Measurements from ENCODE around the gene ZNF655. TPM values are rescaled to one million over a fixed set of nuclear protein-coding genes. Genes with fewer than 3 reads are reported as not detected.

The ZNF655 gene
- total RNA-seq, 1 experiment from 2014 or later: 98.4 TPM

DNA sequence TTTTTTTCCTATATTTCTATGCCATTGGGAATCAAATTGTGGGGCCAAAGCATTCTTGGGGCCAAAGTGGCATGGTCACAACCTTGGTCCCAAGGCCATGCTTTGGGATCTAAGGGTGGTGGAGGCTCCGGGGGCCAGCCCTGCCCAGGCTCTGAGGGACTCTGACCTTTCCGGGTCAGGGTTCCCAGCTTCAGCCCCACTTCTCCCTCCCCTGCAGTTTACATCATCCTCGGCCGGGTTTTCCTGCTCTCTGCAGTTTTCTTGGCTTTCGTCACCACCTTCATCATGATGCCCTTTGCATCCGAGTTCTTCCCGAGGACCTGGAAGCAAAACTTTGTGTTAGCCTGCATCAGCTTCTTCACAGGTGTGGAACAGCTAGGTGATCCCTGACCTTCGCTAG lies 48.1 kb downstream of the ZNF655 start:
- no peak for DNase-seq (ENCODE audit: low read depth)

- no peak for DNase-seq (ENCODE audit: low read depth)
Measured at GRCh38 chr7:99607548-99607947, 49.1 kb downstream of the ZNF655 start.

- no peak for DNase-seq (ENCODE audit: low read depth)
Measured at GRCh38 chr7:99614495-99614894, 56.1 kb downstream of the ZNF655 start.

DNA sequence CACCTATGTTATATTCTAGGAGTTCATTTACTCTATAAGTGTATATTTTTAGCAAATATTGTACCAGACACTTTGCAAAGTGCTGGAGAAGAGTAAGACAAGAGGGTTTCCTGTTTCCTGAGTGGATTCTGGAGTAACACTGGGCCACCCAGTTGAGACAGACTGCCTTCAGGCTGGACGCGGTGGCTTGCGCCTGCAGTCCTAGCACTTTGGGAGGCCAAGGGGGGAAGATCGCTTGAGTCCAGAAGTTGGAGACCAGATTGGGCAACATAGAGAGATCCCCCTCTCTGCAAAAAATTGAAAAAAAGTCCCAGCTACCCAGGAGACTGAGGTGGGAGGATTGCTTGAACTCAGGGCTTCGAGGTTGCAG lies 57.5 kb downstream of the ZNF655 start:
- DNase-seq (ENCODE audit: low read depth): no peak

GRCh38 chr7:99616359-99617191 lies 58.1 kb downstream of the ZNF655 start, which contains the start of gene ZSCAN25:
TSS of gene ZSCAN25 (plus strand) at chr7:99616946. CDS start at chr7:99619607, 2,661 bp downstream.
- peak; percentile 95 for DNase-seq (ENCODE audit: low read depth)

DNA sequence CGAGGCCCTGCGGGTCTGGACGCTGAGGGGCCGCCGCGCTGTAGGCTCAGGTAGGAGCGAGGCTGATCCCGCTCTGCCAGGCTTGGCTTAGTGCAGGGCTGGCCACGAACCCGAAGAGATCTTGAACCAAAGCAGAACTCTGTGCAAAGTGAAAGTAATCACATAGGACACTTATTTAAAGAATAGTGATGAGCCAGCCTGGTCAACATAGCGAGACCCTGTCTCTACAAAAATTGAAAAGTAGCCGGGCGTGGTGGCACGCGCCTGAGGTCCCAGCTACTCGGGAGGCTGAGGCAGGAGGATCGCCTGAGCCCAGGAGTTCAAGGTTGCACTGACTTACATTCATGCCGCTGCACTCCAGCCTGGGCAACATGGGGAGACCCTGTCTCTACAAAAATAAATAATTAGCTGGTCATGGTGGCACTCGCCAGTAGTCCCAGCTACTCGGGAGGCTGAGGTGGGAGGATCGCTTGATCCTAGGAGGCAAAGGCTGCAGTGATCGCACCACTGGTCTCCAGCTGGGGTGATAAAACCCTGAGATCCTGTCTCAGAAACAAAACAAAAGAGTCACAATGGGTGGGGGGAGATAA lies 58.8 kb downstream of the ZNF655 start:
- DNase-seq (ENCODE audit: low read depth): no peak

- peak; percentile 23 for DNase-seq (ENCODE audit: low read depth)
Measured at GRCh38 chr7:99618726-99619125, 60.3 kb downstream of the ZNF655 start.

DNA sequence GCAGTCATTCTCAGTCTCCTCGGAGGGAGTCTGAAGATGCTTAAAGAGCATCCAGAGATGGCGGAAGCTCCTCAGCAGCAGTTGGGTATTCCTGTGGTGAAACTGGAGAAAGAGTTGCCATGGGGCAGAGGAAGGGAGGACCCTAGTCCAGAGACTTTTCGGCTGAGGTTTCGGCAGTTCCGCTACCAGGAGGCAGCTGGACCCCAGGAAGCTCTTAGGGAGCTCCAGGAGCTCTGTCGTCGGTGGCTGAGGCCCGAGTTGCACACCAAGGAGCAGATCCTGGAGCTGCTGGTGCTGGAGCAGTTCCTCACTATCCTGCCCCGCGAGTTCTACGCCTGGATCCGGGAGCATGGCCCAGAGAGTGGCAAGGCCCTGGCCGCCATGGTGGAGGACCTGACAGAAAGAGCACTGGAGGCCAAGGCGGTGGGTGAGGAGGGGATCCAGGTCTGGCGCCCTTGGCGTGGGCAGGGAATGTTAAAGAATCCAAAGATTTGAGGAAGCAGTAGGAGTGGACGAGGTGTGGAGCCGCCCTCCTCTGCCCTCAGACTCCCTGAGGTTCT lies 61.2 kb downstream of the ZNF655 start:
- no peak for DNase-seq (ENCODE audit: low read depth)

GRCh38 chr7:99621271-99621670 lies 62.8 kb downstream of the ZNF655 start:
- DNase-seq (ENCODE audit: low read depth): no peak

DNA sequence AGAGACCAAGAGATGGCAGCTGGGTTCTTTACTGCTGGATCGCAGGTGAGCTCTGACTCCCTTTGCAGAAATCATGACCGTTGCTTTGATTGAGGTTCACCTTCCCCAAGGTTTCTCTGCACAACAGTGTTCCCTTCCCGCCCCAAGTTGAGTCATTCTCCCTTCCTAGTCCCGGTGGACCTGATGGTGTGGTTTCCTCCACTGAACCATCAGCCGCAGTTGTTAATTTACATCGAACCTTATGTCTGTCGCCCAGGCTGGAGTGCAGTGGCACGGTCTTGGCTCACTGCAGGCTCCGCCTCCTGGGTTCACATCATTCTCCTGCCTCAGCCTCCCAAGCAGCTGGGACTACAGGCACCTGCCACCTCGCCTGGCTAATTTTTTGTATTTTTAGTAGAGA lies 64.2 kb downstream of the ZNF655 start:
- peak; percentile 27 for DNase-seq (ENCODE audit: low read depth)

DNA sequence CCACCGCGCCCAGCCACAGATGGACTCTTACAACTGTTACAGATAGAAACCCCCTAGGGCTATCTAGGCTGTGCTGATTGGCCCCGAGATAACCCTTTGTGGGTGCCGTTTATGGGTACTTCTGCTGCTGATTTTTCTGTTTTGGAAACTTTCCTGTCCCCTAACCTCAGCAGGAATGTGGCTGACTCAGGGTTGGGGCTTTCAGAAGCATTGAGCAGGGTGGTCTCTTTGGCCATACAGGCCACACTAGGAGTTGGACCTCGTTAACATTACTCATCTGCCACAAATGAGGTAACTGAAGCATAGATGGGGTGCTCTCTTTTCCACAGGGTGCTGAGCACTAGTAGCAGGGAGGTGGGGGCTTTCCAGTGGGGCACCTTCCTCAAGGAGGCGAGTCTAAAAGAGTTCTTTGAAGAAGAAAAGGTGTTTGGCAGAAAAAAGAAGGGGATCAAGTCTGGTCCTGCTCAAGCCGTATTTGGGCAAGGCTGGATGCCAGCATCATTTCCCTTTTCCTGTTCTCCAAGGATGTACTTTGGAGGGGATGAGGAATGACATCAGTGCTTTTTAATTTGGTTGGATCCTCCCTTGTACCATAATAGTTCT lies 64.8 kb downstream of the ZNF655 start:
- no peak for DNase-seq (ENCODE audit: low read depth)

DNA sequence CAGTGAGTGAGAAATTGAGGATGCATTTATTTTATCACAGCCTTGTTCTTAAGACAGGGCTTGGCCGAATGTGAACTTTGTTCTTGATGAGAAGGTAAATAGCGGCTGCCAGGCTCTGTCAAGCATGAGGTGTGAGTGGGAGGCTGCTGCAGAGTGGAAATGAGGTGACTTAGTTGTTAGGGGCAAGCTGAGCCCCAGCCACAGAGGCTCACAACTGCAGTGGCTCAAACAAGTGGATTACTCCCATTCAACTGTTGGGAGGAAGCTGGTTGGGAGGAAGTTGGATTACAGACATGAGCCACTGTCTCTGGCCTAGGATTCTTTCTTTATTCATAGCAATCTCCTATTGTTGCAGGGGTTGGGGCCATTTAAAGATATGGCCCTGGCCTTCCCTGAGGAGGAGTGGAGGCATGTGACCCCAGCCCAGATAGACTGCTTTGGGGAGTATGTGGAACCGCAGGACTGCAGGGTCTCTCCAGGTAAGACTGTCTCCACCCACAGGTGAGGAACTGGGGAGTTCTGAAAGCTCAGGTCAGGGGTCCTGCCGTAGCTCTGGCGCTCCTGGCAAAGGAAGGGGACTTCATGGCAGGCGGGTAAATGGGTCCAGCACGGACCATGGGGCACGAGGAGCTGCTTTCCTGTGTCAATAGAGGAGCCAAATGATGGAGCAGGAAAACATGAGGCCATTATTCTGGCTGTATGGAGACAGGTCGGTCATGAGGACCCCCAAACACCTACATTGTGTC lies 65.4 kb downstream of the ZNF655 start:
- DNase-seq (ENCODE audit: low read depth): no peak

- DNase-seq (ENCODE audit: low read depth): no peak
Measured at GRCh38 chr7:99624484-99624883, 66.0 kb downstream of the ZNF655 start.

GRCh38 chr7:99625321-99625720 lies 66.9 kb downstream of the ZNF655 start:
- no peak for DNase-seq (ENCODE audit: low read depth)

DNA sequence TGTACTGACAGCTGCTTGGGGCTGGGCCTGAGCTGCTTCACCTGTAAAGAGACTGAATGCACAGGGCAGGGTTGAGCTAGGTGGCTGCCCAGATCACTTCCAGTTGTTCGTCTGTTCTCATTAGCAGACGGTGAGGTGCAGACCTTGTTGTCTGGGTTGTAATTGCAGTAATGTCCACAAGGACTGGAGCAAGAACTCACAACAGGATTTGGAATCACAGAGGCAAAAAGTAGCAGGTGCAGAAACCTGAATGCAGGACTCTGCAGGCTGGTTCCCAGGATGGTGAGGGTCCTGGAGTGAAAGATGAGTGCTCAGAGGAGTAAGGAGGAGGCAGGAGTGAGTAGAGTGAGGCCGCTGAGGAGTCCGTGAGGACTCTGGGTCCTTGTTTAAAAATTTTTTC lies 67.5 kb downstream of the ZNF655 start:
- DNase-seq (ENCODE audit: low read depth): no peak

Other genes with a start within 250 kb of the ZNF655 start
- gene ARPC1A, start 232.7 kb upstream of the ZNF655 start, total RNA-seq (2014; rRNA removed): 321 and 332 TPM in 2 replicates
- gene ARPC1B, start 183.9 kb upstream of the ZNF655 start, total RNA-seq (2014; rRNA removed): 487 and 807 TPM in 2 replicates
- gene PDAP1, start 150.0 kb upstream of the ZNF655 start, total RNA-seq (2014; rRNA removed): 233 and 265 TPM in 2 replicates
- 128 and 139 TPM in 2 replicates for gene BUD31, start 149.7 kb upstream of the ZNF655 start, total RNA-seq (2014; rRNA removed)
- gene PTCD1, start 119.8 kb upstream of the ZNF655 start, total RNA-seq (2014; rRNA removed): 15.0 and 19.2 TPM in 2 replicates
- gene CPSF4, start 119.7 kb upstream of the ZNF655 start, total RNA-seq (2014; rRNA removed): 69.6 and 75.0 TPM in 2 replicates
- gene ATP5MF, start 92.5 kb upstream of the ZNF655 start, total RNA-seq (2014; rRNA removed): 2,193 and 2,868 TPM in 2 replicates
- 5.1 and 8.4 TPM in 2 replicates for gene ZNF789, start 85.8 kb upstream of the ZNF655 start, total RNA-seq (2014; rRNA removed)
- 19.0 and 20.7 TPM in 2 replicates for gene ZNF394, start 58.4 kb upstream of the ZNF655 start, total RNA-seq (2014; rRNA removed)
- 18.7 and 22.6 TPM in 2 replicates for gene ZKSCAN5, start 54.0 kb upstream of the ZNF655 start, total RNA-seq (2014; rRNA removed)
- gene FAM200A, start 6.5 kb upstream of the ZNF655 start, total RNA-seq (2014; rRNA removed): 11.4 and 15.0 TPM in 2 replicates
- not detected in 2 replicates for gene TMEM225B, start 39.6 kb downstream of the ZNF655 start, total RNA-seq (2014; rRNA removed)
- gene ZSCAN25, start 58.3 kb downstream of the ZNF655 start, total RNA-seq (2014; rRNA removed): 8.8 and 11.3 TPM in 2 replicates
- gene CYP3A5, start 121.4 kb downstream of the ZNF655 start, total RNA-seq (2014; rRNA removed): not detected in 2 replicates
- 0.06 TPM in 1 of 2 replicates, not detected in the other for gene CYP3A7, start 176.6 kb downstream of the ZNF655 start, total RNA-seq (2014; rRNA removed)
- 0.13 TPM in 1 of 2 replicates, not detected in the other for gene CYP3A4, start 225.5 kb downstream of the ZNF655 start, total RNA-seq (2014; rRNA removed)

Measured in LHCN-M2 (cell line).